H1 (cell line): ENCODE measurements around the gene SCAF1.
"Not testable (repeated sequence)": the region's sequence is repeated elsewhere in the genome, so short reads cannot be mapped to it uniquely, and the experiment has no call there.

Experiments used
- BRCA1 ChIP-seq: IDR thresholded peaks from 2 replicates; pipeline ENCODE4 v1.6.1; 2012; ENCODE audit warnings: low read depth, low read length, improper control_type of control experiment
- CTCF ChIP-seq, 3 experiments: IDR thresholded peaks; 1 replicate in 2 of 3; 2 replicates in 1 of 3; pipeline versions ENCODE4 v1.5.1 to v1.6.1; 2011; ENCODE audit warnings: low read length in 3 of 3, mild to moderate bottlenecking in 3 of 3, inconsistent platforms in 2 of 3, low read depth in 1 of 3, moderate library complexity in 1 of 3; ENCODE audit not compliant: insufficient read depth in 1 of 3; ENCODE audit errors: control extremely low read depth in 1 of 3
- POLR2AphosphoS5 ChIP-seq: IDR thresholded peaks from 2 replicates; pipeline ENCODE4 v1.6.1; 2011; ENCODE audit warnings: low read depth, low read length

GRCh38 chr19:49617860-49618259 is 24.1 kb upstream of the SCAF1 start:
- not testable (repeated sequence) for TF ChIP-seq CTCF (IDR thresholded peaks at IDR 0.05; ENCODE audit: control extremely low read depth in 1 of 3, insufficient read depth in 1 of 3, low read depth in 1 of 3, low read length in 3 of 3); POLR2AphosphoS5; BRCA1
